RWPE2 (cell line): ENCODE measurements around the gene NKD2.

Experiments
- ATAC-seq: fragments of 200-7000 bp; cut with Tn5 transposase; 3 replicates; pipeline ENCODE4 v1.9.1; 2021; ENCODE audit warnings: low read depth
- DNase-seq: peaks from one replicate; pipeline ENCODE4 v3.0.0-alpha.2; 2020; ENCODE audit warnings: low spot score
- H3K27ac ChIP-seq: fragments of 450-650 bp; 2 replicates; pipeline ENCODE4 v1.5.1; 2017; ENCODE audit warnings: mild to moderate bottlenecking; ENCODE audit not compliant: poor library complexity, severe bottlenecking
- H3K27me3 ChIP-seq: fragments of 250-450 bp; sonication (Bioruptor Pico); 2 replicates; pipeline ENCODE4 v1.5.1; 2021; ENCODE audit warnings: mild to moderate bottlenecking, moderate library complexity; ENCODE audit not compliant: insufficient read depth, poor library complexity, severe bottlenecking
- H3K36me3 ChIP-seq: fragments of 250-450 bp; sonication (Bioruptor Pico); 2 replicates; pipeline ENCODE4 v1.5.1; 2020; ENCODE audit warnings: low read depth, mild to moderate bottlenecking, moderate library complexity
- H3K4me1 ChIP-seq: fragments of 250-450 bp; sonication (Bioruptor Pico); 2 replicates; pipeline ENCODE4 v1.5.1; 2021; ENCODE audit warnings: mild to moderate bottlenecking, moderate library complexity; ENCODE audit not compliant: insufficient read depth, poor library complexity, severe bottlenecking
- H3K4me3 ChIP-seq: fragments of 250-450 bp; sonication (Bioruptor Pico); 2 replicates; pipeline ENCODE4 v1.5.1; 2021; ENCODE audit warnings: mild to moderate bottlenecking, moderate library complexity; ENCODE audit not compliant: severe bottlenecking
- H3K9me3 ChIP-seq: fragments of 250-450 bp; sonication (Bioruptor Pico); 2 replicates; pipeline ENCODE4 v1.5.1; 2021; ENCODE audit warnings: mild to moderate bottlenecking, moderate library complexity; ENCODE audit not compliant: severe bottlenecking
- TF ChIP-seq, protein P1 (sequence below): fragments of 450-650 bp; IDR thresholded peaks from one replicate; pipeline ENCODE4 v1.5.1; 2017; ENCODE audit warnings: mild to moderate bottlenecking, moderate library complexity; ENCODE audit not compliant: poor library complexity, severe bottlenecking

The NKD2 gene

DNA sequence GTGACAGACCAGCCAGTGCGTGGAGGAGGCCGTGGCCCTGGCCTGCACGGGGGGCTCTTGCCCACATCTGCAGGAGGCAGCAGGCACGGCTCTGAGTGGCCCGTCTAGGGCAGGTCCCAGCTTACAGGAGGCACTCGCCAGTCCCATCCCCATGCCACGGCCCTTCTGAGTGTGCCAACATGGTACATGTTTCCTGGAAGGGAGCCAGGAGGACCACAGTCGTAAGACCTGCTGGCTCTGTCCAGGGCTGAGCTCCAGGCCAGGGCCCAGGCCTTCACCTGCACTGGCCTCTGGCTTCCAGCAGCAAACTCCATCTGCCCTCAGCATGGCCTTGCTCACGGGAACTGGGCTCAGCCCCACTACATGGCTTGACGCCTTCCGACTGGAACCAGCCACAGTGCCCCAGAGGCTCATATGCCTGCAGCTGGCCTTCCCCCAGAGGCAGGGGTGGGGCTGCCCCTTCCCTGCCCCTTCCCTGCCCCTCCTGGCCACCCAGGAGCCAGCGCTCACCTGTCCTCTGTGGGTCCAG is 3.8 kb downstream of the NKD2 start:
- H3K4me1 ChIP-seq, result no peaks in the 10 kb centered on the region
- DNase-seq (peak; percentile 72), ATAC-seq (no peak)
- H3K9me3 ChIP-seq, result no peaks in the 10 kb centered on the region
- TF ChIP-seq, protein P1, sequence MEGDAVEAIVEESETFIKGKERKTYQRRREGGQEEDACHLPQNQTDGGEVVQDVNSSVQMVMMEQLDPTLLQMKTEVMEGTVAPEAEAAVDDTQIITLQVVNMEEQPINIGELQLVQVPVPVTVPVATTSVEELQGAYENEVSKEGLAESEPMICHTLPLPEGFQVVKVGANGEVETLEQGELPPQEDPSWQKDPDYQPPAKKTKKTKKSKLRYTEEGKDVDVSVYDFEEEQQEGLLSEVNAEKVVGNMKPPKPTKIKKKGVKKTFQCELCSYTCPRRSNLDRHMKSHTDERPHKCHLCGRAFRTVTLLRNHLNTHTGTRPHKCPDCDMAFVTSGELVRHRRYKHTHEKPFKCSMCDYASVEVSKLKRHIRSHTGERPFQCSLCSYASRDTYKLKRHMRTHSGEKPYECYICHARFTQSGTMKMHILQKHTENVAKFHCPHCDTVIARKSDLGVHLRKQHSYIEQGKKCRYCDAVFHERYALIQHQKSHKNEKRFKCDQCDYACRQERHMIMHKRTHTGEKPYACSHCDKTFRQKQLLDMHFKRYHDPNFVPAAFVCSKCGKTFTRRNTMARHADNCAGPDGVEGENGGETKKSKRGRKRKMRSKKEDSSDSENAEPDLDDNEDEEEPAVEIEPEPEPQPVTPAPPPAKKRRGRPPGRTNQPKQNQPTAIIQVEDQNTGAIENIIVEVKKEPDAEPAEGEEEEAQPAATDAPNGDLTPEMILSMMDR, result no peak
- H3K36me3 ChIP-seq, result no peaks in the 10 kb centered on the region
- peaks cover 93% of the 10 kb centered on the region for H3K27me3 ChIP-seq
- H3K4me3 ChIP-seq, result no peak overlapping the region
- no peak overlapping the region for H3K27ac ChIP-seq

DNA sequence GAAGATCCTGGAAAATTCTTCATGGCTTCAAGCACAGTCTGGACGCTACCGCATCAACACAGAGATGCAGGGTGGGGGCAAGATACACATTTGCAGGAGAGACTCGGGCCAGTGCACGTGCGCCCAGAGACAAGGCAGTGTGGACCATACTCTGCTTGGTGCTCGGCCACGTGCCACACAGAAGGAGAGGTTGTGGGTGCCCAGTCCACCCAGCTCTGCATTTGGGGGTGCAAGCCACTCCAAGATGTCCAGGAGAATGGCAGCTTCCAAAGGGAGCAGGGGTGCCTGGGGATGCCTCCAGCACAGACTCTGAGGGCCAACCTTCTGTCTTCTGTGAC is 4.3 kb downstream of the NKD2 start:
- Histone ChIP-seq H3K4me3 (no peak overlapping the region), H3K27me3 (peaks cover 92% of the 10 kb centered on the region), H3K4me1 (no peaks in the 10 kb centered on the region), H3K9me3 (no peaks in the 10 kb centered on the region), H3K27ac (no peak overlapping the region), H3K36me3 (no peaks in the 10 kb centered on the region)
- TF ChIP-seq, protein P1, result no peak
- peak; percentile 60 for DNase-seq
- no peak for ATAC-seq

DNA sequence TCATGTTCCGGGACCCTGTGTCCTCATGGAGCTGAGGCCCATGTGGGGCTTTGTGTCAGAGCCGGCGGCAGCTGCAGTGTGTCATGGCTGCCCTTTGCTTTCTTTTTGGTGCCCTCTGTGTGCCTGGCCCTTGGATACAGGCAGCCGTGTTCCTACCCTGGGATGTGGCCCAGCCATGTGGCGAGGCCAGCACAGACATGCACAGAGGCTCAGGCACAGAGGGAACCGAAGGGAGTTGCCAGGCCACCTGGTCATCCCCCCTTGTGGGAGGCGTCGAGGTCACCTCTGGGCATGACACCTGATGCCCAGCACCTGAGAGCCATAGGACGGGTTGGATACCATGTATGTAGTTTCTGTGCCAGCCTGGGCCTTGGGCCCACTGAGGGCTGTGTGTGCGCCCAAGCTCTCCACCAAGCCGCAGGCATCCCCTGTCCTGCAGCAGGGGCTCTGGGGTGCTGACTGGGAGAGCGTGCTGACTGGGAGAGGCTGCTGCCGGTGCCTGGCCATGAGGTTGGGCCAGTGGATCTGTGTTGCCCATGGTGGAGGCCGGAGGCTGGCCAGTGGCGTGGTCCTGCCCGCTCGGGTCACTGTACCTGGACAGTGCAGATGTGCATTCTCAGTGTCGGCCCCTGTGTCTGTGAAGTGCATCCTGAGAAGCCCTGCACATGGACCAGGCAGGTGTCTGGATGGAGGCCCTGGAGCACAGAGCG is 4.8 kb downstream of the NKD2 start:
- Histone ChIP-seq H3K27ac (no peak overlapping the region), H3K9me3 (no peaks in the 10 kb centered on the region), H3K4me1 (no peaks in the 10 kb centered on the region), H3K4me3 (no peak overlapping the region), H3K27me3 (peaks cover 86% of the 10 kb centered on the region), H3K36me3 (no peaks in the 10 kb centered on the region)
- TF ChIP-seq, protein P1, result no peak
- ATAC-seq (no peak), DNase-seq (peak; percentile 62)

DNA sequence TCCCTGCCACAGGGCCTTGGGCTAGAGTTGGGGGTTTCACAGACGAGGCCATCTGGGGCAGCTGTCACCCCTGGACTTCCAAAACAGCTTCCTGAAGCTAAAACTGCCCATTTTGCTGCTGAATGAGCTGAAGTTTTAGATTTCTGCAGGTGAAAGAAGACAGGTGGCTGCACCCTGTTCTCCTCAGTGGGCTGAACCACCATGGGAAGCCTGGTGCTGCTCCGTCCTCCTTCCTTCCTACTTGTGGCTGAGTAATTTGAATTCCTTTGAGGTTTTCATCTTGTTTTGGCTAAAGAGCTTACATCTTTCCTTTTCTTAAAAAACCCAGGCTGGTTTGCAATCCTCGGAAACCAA is 5.3 kb downstream of the NKD2 start:
- DNase-seq (no peak), ATAC-seq (no peak)
- Histone ChIP-seq H3K36me3 (no peaks in the 10 kb centered on the region), H3K9me3 (no peaks in the 10 kb centered on the region), H3K27me3 (peaks cover 85% of the 10 kb centered on the region), H3K4me1 (no peaks in the 10 kb centered on the region), H3K4me3 (no peak overlapping the region), H3K27ac (no peak overlapping the region)
- TF ChIP-seq, protein P1, result no peak

DNA sequence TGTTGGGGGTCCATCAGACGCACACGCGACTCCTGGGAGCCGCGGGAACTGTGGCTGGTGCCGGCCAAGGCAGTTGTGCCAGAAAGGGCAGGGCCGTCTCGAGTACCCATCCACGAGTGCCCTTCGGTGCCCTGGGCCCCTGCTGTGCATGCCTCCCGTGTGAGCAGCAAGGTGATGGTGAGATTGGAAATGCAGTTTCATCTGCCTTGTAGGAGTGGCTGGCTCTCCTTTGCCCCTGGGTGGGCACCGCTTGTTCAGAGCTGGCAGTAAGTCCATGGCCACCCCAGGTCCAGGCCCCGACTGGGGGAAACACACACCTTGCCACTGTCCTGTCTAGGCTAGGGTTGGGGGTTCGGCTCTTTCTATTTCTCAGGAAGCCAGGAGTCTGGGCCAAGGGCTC is 5.7 kb downstream of the NKD2 start:
- no peak for ATAC-seq
- Histone ChIP-seq H3K4me3 (no peak overlapping the region), H3K27me3 (peaks cover 82% of the 10 kb centered on the region), H3K4me1 (no peaks in the 10 kb centered on the region), H3K27ac (no peak overlapping the region), H3K9me3 (no peaks in the 10 kb centered on the region), H3K36me3 (no peaks in the 10 kb centered on the region)
- DNase-seq, result peak; percentile 61
- TF ChIP-seq, protein P1, result no peak
